NOMO-1 treated with dmso at 0.1 percent for 144 hours (cell line): Measurements from ENCODE around the gene STK39.

Experiments
- DNase-seq: peaks from one replicate; lab custom pipeline; 2025; ENCODE audit not compliant: unreplicated experiment; lab: John Stamatoyannopoulos, UW

The STK39 gene

GRCh38 chr2:168185583-168186274, 61.7 kb downstream of the STK39 start:
- no peak for DNase-seq

- DNase-seq = no peak
Measured at GRCh38 chr2:168184681-168185513, 62.5 kb downstream of the STK39 start.

GRCh38 chr2:168183308-168183997, 63.9 kb downstream of the STK39 start:
- DNase-seq = no peak

- no peak for DNase-seq
Measured at GRCh38 chr2:168182550-168183249, 64.7 kb downstream of the STK39 start.

GRCh38 chr2:168181825-168182224, 65.6 kb downstream of the STK39 start:
- DNase-seq = no peak

- DNase-seq = no peak
Measured at GRCh38 chr2:168180914-168181313, 66.5 kb downstream of the STK39 start.

GRCh38 chr2:168180483-168180882, 66.9 kb downstream of the STK39 start:
- no peak for DNase-seq

- no peak for DNase-seq
Measured at GRCh38 chr2:168179592-168179991, 67.8 kb downstream of the STK39 start.

GRCh38 chr2:168178520-168179324, 68.7 kb downstream of the STK39 start:
- no peak for DNase-seq

- DNase-seq = no peak
Measured at GRCh38 chr2:168176402-168176801, 71.0 kb downstream of the STK39 start.

- no peak for DNase-seq
Measured at GRCh38 chr2:168175469-168175868, 71.9 kb downstream of the STK39 start.

GRCh38 chr2:168174756-168175155, 72.6 kb downstream of the STK39 start:
- peak; percentile 46 for DNase-seq

- no peak for DNase-seq
Measured at GRCh38 chr2:168172071-168172470, 75.3 kb downstream of the STK39 start.

GRCh38 chr2:168171059-168171762, 76.2 kb downstream of the STK39 start:
- DNase-seq = no peak

- DNase-seq = no peak
Measured at GRCh38 chr2:168169097-168169745, 78.2 kb downstream of the STK39 start.

GRCh38 chr2:168167511-168168263, 79.7 kb downstream of the STK39 start:
- DNase-seq = no peak

GRCh38 chr2:168166902-168167510, 80.4 kb downstream of the STK39 start:
- DNase-seq = no peak
